Measurements from ENCODE around the gene PHYKPL.
"Not testable (repeated sequence)": the region's sequence is repeated elsewhere in the genome, so short reads cannot be mapped to it uniquely, and the experiment has no call there.

DNA sequence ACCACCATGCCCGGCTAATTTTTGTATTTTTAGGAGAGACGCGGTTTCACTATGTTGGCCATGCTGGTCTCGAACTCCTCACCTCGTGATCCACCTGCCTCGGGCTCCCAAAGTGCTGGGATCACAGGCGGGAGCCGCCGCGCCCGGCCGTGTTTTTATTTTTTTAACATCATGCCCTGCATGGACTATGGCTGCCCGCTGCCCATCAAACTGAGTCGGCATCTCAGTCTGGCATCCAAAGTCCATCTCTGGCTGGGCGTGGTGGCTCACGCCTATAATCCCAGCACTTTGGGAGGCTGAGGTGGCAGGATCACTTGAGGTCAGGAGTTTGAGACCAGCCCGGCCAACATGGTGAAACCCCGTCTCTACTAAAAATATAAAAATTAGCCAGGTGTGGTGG, 21.0 kb upstream of the PHYKPL start:
- TF ChIP-seq, protein P1, sequence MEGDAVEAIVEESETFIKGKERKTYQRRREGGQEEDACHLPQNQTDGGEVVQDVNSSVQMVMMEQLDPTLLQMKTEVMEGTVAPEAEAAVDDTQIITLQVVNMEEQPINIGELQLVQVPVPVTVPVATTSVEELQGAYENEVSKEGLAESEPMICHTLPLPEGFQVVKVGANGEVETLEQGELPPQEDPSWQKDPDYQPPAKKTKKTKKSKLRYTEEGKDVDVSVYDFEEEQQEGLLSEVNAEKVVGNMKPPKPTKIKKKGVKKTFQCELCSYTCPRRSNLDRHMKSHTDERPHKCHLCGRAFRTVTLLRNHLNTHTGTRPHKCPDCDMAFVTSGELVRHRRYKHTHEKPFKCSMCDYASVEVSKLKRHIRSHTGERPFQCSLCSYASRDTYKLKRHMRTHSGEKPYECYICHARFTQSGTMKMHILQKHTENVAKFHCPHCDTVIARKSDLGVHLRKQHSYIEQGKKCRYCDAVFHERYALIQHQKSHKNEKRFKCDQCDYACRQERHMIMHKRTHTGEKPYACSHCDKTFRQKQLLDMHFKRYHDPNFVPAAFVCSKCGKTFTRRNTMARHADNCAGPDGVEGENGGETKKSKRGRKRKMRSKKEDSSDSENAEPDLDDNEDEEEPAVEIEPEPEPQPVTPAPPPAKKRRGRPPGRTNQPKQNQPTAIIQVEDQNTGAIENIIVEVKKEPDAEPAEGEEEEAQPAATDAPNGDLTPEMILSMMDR (IDR thresholded peaks at IDR 0.05): not testable (repeated sequence)
- TF ChIP-seq EZH2 (IDR thresholded peaks at IDR 0.05; ENCODE audit: borderline replicate concordance, insufficient read depth, low read depth, low read length, poor library complexity, severe bottlenecking): not testable (repeated sequence)

All from B cell (primary cell).